ENCODE results near the gene MBL2.

MBL2 gene

GRCh38 chr10:52771534-52772445, 794 bp downstream of the MBL2 start:
- no peak for DNase-seq

GRCh38 chr10:52770904-52771303, 1.7 kb downstream of the MBL2 start:
- DNase-seq, result no peak

DNA sequence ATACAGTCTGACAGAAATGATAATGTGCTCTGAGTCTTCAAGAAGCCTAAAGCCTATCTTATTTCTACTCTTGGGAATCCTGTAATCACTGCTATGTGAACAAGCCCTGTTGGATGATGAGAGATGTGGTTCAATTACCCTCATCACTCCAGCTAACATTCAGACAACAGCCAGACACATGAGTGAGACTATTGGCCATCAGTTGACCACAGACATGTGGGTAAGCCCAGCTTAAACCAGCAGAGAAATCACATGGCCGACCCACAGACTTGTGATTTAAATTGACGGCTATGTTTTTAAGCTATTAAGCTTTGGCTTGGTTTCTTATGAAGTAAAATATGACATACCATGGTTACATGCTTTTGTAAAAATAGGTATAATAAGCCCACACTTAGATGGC, 2.6 kb downstream of the MBL2 start:
- no peak for DNase-seq

GRCh38 chr10:52768001-52768532, 4.5 kb downstream of the MBL2 start:
- DNase-seq, result no peak

DNA sequence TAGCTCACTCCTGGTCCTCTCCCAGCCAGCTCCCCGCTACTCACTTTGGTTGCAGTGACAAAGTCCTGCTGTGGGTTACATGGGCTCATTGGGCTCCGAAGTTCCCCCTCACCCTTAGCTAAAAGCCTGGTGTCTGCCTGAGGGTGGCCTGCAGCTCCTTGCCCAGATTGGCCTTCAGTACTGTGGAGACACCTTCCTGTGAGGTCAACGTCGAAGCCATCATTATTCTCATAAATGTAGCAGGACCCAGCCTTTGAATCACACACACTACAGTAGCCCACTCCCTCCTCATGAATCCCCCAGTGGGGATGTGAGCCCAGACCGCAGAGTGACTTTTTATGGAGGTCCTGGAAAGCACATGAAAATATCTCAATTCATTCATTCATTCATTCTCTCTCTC, 10.5 kb downstream of the MBL2 start:
- DNase-seq, result no peak

DNA sequence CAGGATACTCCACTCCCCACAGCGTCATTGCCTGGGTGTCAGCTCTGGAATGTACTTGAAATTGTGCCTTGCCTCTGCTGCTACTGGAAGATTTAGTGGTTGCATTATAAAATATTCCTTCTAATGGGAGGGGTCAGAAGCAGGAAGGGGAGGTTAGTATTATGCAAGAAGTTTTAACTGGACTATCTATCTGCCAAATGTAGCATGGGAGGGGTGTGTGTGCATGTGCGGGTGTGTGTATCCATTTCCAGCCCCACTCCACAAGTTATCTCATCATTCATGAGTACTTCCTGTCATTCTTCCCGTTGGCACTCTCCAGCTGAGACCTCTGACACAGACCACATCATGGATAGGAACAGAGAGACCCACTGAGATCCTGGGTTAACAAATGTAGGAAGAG, 13.4 kb downstream of the MBL2 start:
- DNase-seq, result no peak

DNA sequence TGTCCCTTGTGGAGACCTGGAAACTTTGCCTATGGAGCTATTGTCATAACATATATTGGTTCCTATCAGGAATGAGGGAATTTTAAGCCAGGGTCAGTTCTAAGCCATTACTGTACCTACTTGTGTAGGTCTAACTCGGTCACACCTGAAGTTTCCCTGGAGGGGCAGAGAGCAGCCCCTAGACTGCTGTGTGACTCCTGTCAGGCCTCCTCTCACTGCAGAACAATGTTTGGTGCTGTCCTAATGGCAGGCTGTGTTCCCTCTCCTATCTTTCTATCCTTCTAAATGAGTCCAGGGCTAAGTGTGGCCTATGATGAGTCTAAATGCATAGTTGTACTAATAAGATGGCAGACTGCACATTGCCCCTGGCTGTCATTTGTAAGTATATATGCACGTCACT, 14.2 kb downstream of the MBL2 start:
- no peak for DNase-seq

DNA sequence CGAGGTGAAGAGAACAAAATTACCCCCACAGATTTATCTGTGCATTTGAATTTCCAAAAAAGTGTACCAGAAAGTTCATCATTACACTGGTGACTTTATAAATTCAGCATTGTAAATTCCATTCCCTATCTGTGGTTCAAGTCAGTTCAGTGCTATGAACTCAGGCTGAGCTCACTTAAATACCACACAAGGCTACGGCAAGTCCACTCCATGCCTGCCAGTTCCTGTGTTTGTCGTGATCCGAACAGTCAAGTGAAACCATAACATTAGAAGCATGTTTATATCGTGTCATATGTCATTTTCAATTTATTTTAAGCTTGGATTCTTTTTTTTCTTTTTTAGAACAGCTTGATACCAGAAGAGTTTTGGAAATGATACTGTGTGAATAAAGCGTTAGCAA, 14.8 kb downstream of the MBL2 start:
- DNase-seq, result no peak

- no peak for DNase-seq
Observed at GRCh38 chr10:52756966-52757365, 15.6 kb downstream of the MBL2 start.

GRCh38 chr10:52756295-52756694, 16.3 kb downstream of the MBL2 start:
- DNase-seq, result no peak

- no peak for DNase-seq
Observed at GRCh38 chr10:52755297-52756062, 17.1 kb downstream of the MBL2 start.

GRCh38 chr10:52752801-52753445, 19.7 kb downstream of the MBL2 start:
- no peak for DNase-seq

GRCh38 chr10:52752261-52752660, 20.3 kb downstream of the MBL2 start:
- no peak for DNase-seq

GRCh38 chr10:52751337-52751736, 21.2 kb downstream of the MBL2 start:
- DNase-seq, result no peak

GRCh38 chr10:52750629-52751028, 22.0 kb downstream of the MBL2 start:
- no peak for DNase-seq

DNA sequence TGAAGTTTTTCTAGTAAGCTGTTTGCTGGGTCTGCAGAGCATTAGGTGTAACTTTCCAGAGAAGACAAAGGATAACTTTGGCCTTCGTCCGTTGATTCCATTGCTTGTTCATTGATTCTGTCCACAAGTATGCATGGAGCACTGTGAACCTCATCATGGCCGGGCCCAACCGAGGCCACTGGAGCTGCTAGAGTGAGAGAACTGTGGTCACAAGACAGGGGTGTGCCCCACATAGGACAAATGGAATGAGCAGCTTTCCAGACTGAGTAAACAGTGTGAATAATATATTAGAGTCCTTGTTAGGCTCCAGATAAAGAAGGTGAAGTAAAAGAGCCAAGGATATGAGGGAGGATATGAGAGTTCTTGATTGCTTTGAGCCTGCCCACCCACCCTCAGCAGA, 24.9 kb downstream of the MBL2 start:
- DNase-seq, result no peak

GRCh38 chr10:52746169-52746568, 26.4 kb downstream of the MBL2 start:
- no peak for DNase-seq

GRCh38 chr10:52744057-52744805, 28.4 kb downstream of the MBL2 start:
- no peak for DNase-seq

- no peak for DNase-seq
Observed at GRCh38 chr10:52742731-52743130, 29.9 kb downstream of the MBL2 start.

DNA sequence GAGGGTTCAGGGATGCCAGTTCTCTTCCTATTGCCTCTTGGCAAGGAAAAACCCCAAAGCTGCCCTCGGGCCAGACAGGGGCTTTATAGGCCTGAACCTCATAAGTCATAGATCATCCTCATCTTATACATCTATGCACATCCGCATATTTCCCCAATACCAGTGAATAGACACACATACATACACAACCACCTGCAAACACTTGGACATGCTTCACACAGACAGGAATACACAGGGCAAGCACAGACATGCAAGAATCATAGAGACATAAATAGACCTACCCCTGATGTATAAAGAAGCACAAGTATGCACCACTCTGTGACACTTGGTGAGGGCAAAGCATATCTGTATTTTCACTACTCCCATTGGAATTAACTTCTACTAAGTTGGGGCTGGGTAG, 30.7 kb downstream of the MBL2 start:
- no peak for DNase-seq

GRCh38 chr10:52740913-52741675, 31.5 kb downstream of the MBL2 start:
- DNase-seq, result peak; percentile 16

GRCh38 chr10:52740155-52740549, 32.4 kb downstream of the MBL2 start:
- DNase-seq, result no peak

Measured in stimulated activated CD4-positive, alpha-beta T cell treated with anti-CD3 and anti-CD28 coated beads, Interleukin-1b, Interleukin-23, amount 100 ng/mL, for 48 hours (primary cell).